ENCODE measurements around the gene C3orf18. TPM values are rescaled to one million over a fixed set of nuclear protein-coding genes. Genes with fewer than 3 reads are reported as not detected.

Gene C3orf18
- total and polyA plus RNA-seq, 9 of the 15 experiments (the other 6 are each of a cell fraction or from before 2014, with no cell fraction given) = 0.01 to 2.3 (median 0.94) TPM

DNA sequence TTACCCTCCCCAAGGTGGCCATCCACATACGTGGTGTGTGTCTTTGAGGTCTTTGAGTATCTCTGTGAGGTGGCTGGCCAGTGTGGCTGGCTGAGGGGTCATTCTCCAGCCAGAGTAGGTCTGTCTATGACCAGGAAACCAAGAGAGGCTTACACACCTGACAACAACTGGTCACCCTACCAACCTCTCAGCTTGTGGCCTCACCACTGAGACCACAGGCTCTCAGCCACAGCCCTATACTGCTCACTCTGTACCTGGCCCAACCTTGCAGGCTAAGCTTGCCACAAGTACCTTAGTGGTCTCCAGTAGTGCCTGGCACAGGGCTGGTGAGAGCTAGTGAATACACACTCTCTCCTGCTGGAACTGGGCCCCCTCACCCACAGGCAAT, 6.9 kb upstream of the C3orf18 start (continued):
- TF ChIP-seq, protein P1, sequence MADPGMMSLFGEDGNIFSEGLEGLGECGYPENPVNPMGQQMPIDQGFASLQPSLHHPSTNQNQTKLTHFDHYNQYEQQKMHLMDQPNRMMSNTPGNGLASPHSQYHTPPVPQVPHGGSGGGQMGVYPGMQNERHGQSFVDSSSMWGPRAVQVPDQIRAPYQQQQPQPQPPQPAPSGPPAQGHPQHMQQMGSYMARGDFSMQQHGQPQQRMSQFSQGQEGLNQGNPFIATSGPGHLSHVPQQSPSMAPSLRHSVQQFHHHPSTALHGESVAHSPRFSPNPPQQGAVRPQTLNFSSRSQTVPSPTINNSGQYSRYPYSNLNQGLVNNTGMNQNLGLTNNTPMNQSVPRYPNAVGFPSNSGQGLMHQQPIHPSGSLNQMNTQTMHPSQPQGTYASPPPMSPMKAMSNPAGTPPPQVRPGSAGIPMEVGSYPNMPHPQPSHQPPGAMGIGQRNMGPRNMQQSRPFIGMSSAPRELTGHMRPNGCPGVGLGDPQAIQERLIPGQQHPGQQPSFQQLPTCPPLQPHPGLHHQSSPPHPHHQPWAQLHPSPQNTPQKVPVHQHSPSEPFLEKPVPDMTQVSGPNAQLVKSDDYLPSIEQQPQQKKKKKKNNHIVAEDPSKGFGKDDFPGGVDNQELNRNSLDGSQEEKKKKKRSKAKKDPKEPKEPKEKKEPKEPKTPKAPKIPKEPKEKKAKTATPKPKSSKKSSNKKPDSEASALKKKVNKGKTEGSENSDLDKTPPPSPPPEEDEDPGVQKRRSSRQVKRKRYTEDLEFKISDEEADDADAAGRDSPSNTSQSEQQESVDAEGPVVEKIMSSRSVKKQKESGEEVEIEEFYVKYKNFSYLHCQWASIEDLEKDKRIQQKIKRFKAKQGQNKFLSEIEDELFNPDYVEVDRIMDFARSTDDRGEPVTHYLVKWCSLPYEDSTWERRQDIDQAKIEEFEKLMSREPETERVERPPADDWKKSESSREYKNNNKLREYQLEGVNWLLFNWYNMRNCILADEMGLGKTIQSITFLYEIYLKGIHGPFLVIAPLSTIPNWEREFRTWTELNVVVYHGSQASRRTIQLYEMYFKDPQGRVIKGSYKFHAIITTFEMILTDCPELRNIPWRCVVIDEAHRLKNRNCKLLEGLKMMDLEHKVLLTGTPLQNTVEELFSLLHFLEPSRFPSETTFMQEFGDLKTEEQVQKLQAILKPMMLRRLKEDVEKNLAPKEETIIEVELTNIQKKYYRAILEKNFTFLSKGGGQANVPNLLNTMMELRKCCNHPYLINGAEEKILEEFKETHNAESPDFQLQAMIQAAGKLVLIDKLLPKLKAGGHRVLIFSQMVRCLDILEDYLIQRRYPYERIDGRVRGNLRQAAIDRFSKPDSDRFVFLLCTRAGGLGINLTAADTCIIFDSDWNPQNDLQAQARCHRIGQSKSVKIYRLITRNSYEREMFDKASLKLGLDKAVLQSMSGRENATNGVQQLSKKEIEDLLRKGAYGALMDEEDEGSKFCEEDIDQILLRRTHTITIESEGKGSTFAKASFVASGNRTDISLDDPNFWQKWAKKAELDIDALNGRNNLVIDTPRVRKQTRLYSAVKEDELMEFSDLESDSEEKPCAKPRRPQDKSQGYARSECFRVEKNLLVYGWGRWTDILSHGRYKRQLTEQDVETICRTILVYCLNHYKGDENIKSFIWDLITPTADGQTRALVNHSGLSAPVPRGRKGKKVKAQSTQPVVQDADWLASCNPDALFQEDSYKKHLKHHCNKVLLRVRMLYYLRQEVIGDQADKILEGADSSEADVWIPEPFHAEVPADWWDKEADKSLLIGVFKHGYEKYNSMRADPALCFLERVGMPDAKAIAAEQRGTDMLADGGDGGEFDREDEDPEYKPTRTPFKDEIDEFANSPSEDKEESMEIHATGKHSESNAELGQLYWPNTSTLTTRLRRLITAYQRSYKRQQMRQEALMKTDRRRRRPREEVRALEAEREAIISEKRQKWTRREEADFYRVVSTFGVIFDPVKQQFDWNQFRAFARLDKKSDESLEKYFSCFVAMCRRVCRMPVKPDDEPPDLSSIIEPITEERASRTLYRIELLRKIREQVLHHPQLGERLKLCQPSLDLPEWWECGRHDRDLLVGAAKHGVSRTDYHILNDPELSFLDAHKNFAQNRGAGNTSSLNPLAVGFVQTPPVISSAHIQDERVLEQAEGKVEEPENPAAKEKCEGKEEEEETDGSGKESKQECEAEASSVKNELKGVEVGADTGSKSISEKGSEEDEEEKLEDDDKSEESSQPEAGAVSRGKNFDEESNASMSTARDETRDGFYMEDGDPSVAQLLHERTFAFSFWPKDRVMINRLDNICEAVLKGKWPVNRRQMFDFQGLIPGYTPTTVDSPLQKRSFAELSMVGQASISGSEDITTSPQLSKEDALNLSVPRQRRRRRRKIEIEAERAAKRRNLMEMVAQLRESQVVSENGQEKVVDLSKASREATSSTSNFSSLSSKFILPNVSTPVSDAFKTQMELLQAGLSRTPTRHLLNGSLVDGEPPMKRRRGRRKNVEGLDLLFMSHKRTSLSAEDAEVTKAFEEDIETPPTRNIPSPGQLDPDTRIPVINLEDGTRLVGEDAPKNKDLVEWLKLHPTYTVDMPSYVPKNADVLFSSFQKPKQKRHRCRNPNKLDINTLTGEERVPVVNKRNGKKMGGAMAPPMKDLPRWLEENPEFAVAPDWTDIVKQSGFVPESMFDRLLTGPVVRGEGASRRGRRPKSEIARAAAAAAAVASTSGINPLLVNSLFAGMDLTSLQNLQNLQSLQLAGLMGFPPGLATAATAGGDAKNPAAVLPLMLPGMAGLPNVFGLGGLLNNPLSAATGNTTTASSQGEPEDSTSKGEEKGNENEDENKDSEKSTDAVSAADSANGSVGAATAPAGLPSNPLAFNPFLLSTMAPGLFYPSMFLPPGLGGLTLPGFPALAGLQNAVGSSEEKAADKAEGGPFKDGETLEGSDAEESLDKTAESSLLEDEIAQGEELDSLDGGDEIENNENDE (IDR thresholded peaks at IDR 0.05; ENCODE audit: low read depth, low read length) = no peak
- no peak for TF ChIP-seq BHLHE40 (IDR thresholded peaks at IDR 0.05; ENCODE audit: low read length)
